Muscle layer of colon (tissue), 2 donors: Measurements from ENCODE around the gene CAMK2D.
"Not testable (repeated sequence)": the region's sequence is repeated elsewhere in the genome, so short reads cannot be mapped to it uniquely, and the experiment has no call there.

Experiments
- H3K27ac ChIP-seq: one replicate; pipeline ENCODE4 v1.7.0; 2013; ENCODE audit warnings: low read depth, mild to moderate bottlenecking, low read length, moderate library complexity
- H3K27me3 ChIP-seq, 2 donors: one replicate each; pipeline ENCODE4 v1.7.0; 2013; ENCODE audit warnings: low read length in 2 of 2, mild to moderate bottlenecking in 2 of 2; ENCODE audit not compliant: insufficient read depth in 2 of 2, control insufficient read depth in 1 of 2
- H3K36me3 ChIP-seq: one replicate; pipeline ENCODE4 v1.7.0; 2013; ENCODE audit warnings: mild to moderate bottlenecking, low read length; ENCODE audit not compliant: insufficient read depth
- H3K4me1 ChIP-seq: one replicate; pipeline ENCODE4 v1.7.0; 2013; ENCODE audit warnings: mild to moderate bottlenecking, low read length; ENCODE audit not compliant: insufficient read depth
- H3K4me3 ChIP-seq, 2 donors: one replicate each; pipeline ENCODE4 v1.7.0; 2013; ENCODE audit warnings: low read length in 2 of 2, low read depth in 1 of 2, mild to moderate bottlenecking in 1 of 2, moderate library complexity in 1 of 2
- H3K9ac ChIP-seq: one replicate; pipeline ENCODE4 v1.7.0; 2013; ENCODE audit warnings: low read length
- H3K9me3 ChIP-seq: one replicate; pipeline ENCODE4 v1.7.0; 2013; ENCODE audit warnings: mild to moderate bottlenecking, low read length
- donor health status: abdominal sarcoma.
- donor health status: Adenocarcinoma of cecum.

Gene CAMK2D

GRCh38 chr4:113695328-113696169 lies 66.0 kb downstream of the CAMK2D start:
- H3K27ac ChIP-seq = no peak overlapping the region
- H3K4me1 ChIP-seq = peaks cover 8% of the 10 kb centered on the region
- no peaks in the 10 kb centered on the region for H3K36me3 ChIP-seq

GRCh38 chr4:113694008-113694407 lies 67.5 kb downstream of the CAMK2D start:
- Histone ChIP-seq H3K9ac (no peak overlapping the region), H3K4me1 (peaks cover 8% of the 10 kb centered on the region), H3K4me3 (no peak overlapping the region), H3K27ac (no peak overlapping the region), H3K36me3 (no peaks in the 10 kb centered on the region), H3K27me3 (no peaks in the 10 kb centered on the region), H3K9me3 (no peaks in the 10 kb centered on the region)

More at GRCh38 chr4:113695328-113696169, 66.0 kb downstream of the CAMK2D start:
- Histone ChIP-seq H3K4me3 (no peak overlapping the region), H3K9ac (no peak overlapping the region), H3K27me3 (no peaks in the 10 kb centered on the region), H3K9me3 (no peaks in the 10 kb centered on the region)

- no peak overlapping the region for H3K27ac ChIP-seq
- peaks cover 14% of the 10 kb centered on the region for H3K4me1 ChIP-seq
- no peaks in the 10 kb centered on the region for H3K9me3 ChIP-seq
- no peak overlapping the region for H3K9ac ChIP-seq
- H3K4me3 ChIP-seq = no peak overlapping the region
- H3K36me3 ChIP-seq = no peaks in the 10 kb centered on the region
- H3K27me3 ChIP-seq = no peaks in the 10 kb centered on the region
Measured at GRCh38 chr4:113692809-113693411, 68.6 kb downstream of the CAMK2D start.

- H3K27me3 ChIP-seq = no peaks in the 10 kb centered on the region
- H3K27ac ChIP-seq = no peak overlapping the region
- H3K4me1 ChIP-seq = peaks cover 15% of the 10 kb centered on the region
- no peaks in the 10 kb centered on the region for H3K9me3 ChIP-seq
- H3K4me3 ChIP-seq = no peak overlapping the region
- no peak overlapping the region for H3K9ac ChIP-seq
- no peaks in the 10 kb centered on the region for H3K36me3 ChIP-seq
Measured at GRCh38 chr4:113691676-113692075, 69.9 kb downstream of the CAMK2D start.

- H3K4me1 ChIP-seq = peaks cover 22% of the 10 kb centered on the region
Measured at GRCh38 chr4:113689394-113689793, 72.1 kb downstream of the CAMK2D start.

GRCh38 chr4:113687067-113687718 lies 74.3 kb downstream of the CAMK2D start:
- Histone ChIP-seq H3K4me1 (peaks cover 23% of the 10 kb centered on the region), H3K4me3 (no peak overlapping the region), H3K36me3 (no peaks in the 10 kb centered on the region), H3K27ac (no peak overlapping the region), H3K9ac (no peak overlapping the region), H3K9me3 (no peaks in the 10 kb centered on the region), H3K27me3 (no peaks in the 10 kb centered on the region)

More at GRCh38 chr4:113689394-113689793, 72.1 kb downstream of the CAMK2D start:
- Histone ChIP-seq H3K36me3 (no peaks in the 10 kb centered on the region), H3K9me3 (no peaks in the 10 kb centered on the region), H3K4me3 (no peak overlapping the region), H3K9ac (no peak overlapping the region), H3K27me3 (no peaks in the 10 kb centered on the region), H3K27ac (no peak overlapping the region)

- not testable (repeated sequence) for H3K36me3 ChIP-seq, H3K27me3 ChIP-seq, H3K4me3 ChIP-seq, H3K9me3 ChIP-seq, H3K9ac ChIP-seq, H3K27ac ChIP-seq
- H3K4me1 ChIP-seq = peaks cover 23% of the 10 kb centered on the region
Measured at GRCh38 chr4:113685157-113685556, 76.4 kb downstream of the CAMK2D start.

GRCh38 chr4:113684534-113685091 lies 76.9 kb downstream of the CAMK2D start:
- Histone ChIP-seq H3K4me1 (peaks cover 23% of the 10 kb centered on the region), H3K9me3 (no peaks in the 10 kb centered on the region), H3K36me3 (no peaks in the 10 kb centered on the region), H3K27ac (no peak overlapping the region), H3K9ac (no peak overlapping the region), H3K27me3 (no peaks in the 10 kb centered on the region), H3K4me3 (no peak overlapping the region)

- H3K4me3 ChIP-seq = no peak overlapping the region
- H3K9ac ChIP-seq = no peak overlapping the region
- H3K9me3 ChIP-seq = no peaks in the 10 kb centered on the region
- no peaks in the 10 kb centered on the region for H3K27me3 ChIP-seq
- no peaks in the 10 kb centered on the region for H3K36me3 ChIP-seq
- H3K4me1 ChIP-seq = peaks cover 17% of the 10 kb centered on the region
- no peak overlapping the region for H3K27ac ChIP-seq
Measured at GRCh38 chr4:113682730-113683537, 78.6 kb downstream of the CAMK2D start.

GRCh38 chr4:113678641-113679040 lies 82.9 kb downstream of the CAMK2D start:
- no peaks in the 10 kb centered on the region for H3K27me3 ChIP-seq
- no peak overlapping the region for H3K9ac ChIP-seq
- H3K4me3 ChIP-seq = no peak overlapping the region
- no peaks in the 10 kb centered on the region for H3K9me3 ChIP-seq
- no peak overlapping the region for H3K27ac ChIP-seq
- H3K4me1 ChIP-seq = peaks cover 37% of the 10 kb centered on the region
- H3K36me3 ChIP-seq = no peaks in the 10 kb centered on the region

- Histone ChIP-seq H3K27me3 (no peaks in the 10 kb centered on the region), H3K4me3 (no peak overlapping the region), H3K9ac (no peak overlapping the region), H3K4me1 (peaks cover 35% of the 10 kb centered on the region), H3K9me3 (no peaks in the 10 kb centered on the region), H3K27ac (no peak overlapping the region), H3K36me3 (no peaks in the 10 kb centered on the region)
Measured at GRCh38 chr4:113677325-113677724, 84.2 kb downstream of the CAMK2D start.
